HCT116 (cell line): ENCODE measurements around the gene LRRC4. TPM values are rescaled to one million over a fixed set of nuclear protein-coding genes. Genes with fewer than 3 reads are reported as not detected.

Experiments used
- ATAC-seq: fragments of 200-7000 bp; cut with Tn5 transposase; 2 replicates; pipeline ENCODE4 v1.9.1; 2020; ENCODE audit warnings: mild to moderate bottlenecking, moderate library complexity
- BruUV-seq: library from RNA; stranded (reverse); fragments of 400-500 nt; replicated peaks from 2 replicates; lab custom pipeline; 2021; lab: Mats Ljungman, UMichigan
- CTCF ChIA-PET: fragments of 300-600 bp; sonication (Branson Sonifier 250); formaldehyde crosslinking; loops from one replicate; lab custom pipeline; 2021; ENCODE audit warnings: antibody characterized with exemption; lab: Charles Lee
- POLR2A ChIA-PET: fragments of 300-600, 350-600 bp; sonication (Branson Sonifier 250); formaldehyde crosslinking; loops from one replicate; lab custom pipeline; 2021; ENCODE audit warnings: antibody characterized with exemption; lab: Charles Lee
- RAD21 ChIA-PET, 2 experiments: fragments of 300-600 bp; sonication (Branson Sonifier 250); formaldehyde crosslinking; loops; one replicate each; lab custom pipeline; 2023; ENCODE audit warnings: low total read pairs in 2 of 2; ENCODE audit not compliant: uncharacterized antibody in 2 of 2, unreplicated experiment in 2 of 2, low non-redundant PET in 1 of 2; lab: Charles Lee
- DNase-seq: peaks from one replicate; pipeline ENCODE4 v3.0.0-alpha.2; 2010; ENCODE audit warnings: low read depth, low spot score
- H2AFZ ChIP-seq: fragments of 200-600 bp; shearing (Covaris generic), sonication (generic); 2 replicates; pipeline ENCODE4 v1.6.1; 2017; ENCODE audit warnings: low read depth, mixed run types, mixed read lengths, antibody characterized with exemption, low read length; ENCODE audit not compliant: poor library complexity, severe bottlenecking
- H3K27ac ChIP-seq: 2 replicates; pipeline ENCODE4 v1.5.1; 2012; ENCODE audit warnings: low read depth, low read length
- H3K27me3 ChIP-seq: fragments of 200-600 bp; sonication (generic); 2 replicates; pipeline ENCODE4 v1.6.1; 2016; ENCODE audit warnings: mixed run types, low read length, mixed read lengths; ENCODE audit not compliant: insufficient read depth
- H3K36me3 ChIP-seq, 2 experiments: fragments of 200-500 bp in 1 of 2; fragments of 200-600 bp in 1 of 2; sonication (Bioruptor generic) in 1 of 2; sonication (generic) in 1 of 2; 2 replicates each; pipeline versions ENCODE4 v1.5.1 to v1.6.1; 2014 to 2016; ENCODE audit warnings: low read length in 2 of 2, inconsistent platforms in 1 of 2, mixed read lengths in 1 of 2, mixed run types in 1 of 2; ENCODE audit not compliant: insufficient read depth in 2 of 2, control insufficient read depth in 1 of 2
- H3K4me1 ChIP-seq, 2 experiments: fragments of 200-600 bp in 1 of 2; sonication (generic) in 1 of 2; 2 replicates each; pipeline versions ENCODE4 v1.5.1 to v1.6.1; 2012 to 2017; ENCODE audit warnings: low read length in 2 of 2, inconsistent platforms in 1 of 2, mild to moderate bottlenecking in 1 of 2, mixed read lengths in 1 of 2, mixed run types in 1 of 2, moderate library complexity in 1 of 2; ENCODE audit not compliant: insufficient read depth in 2 of 2, control insufficient read depth in 1 of 2
- H3K4me2 ChIP-seq: fragments of 200-600 bp; sonication (generic); 2 replicates; pipeline ENCODE4 v1.6.1; 2017; ENCODE audit warnings: mixed run types, low read length, mixed read lengths
- H3K4me3 ChIP-seq, 2 experiments: fragments of 200-600 bp in 1 of 2; sonication (generic) in 1 of 2; replicated peaks in 1 of 2; 2 replicates each; pipeline ENCODE4 v1.5.1; 2011 to 2016; ENCODE audit warnings: low read length in 2 of 2, control low read depth in 1 of 2, low read depth in 1 of 2, mild to moderate bottlenecking in 1 of 2, mixed read lengths in 1 of 2, mixed run types in 1 of 2
- H3K79me2 ChIP-seq: fragments of 200-600 bp; sonication (generic); 2 replicates; pipeline ENCODE4 v1.6.1; 2017; ENCODE audit warnings: mild to moderate bottlenecking, mixed run types, low read length, moderate library complexity, mixed read lengths; ENCODE audit not compliant: insufficient read depth
- H3K9ac ChIP-seq: fragments of 200-600 bp; sonication (generic); 2 replicates; pipeline ENCODE4 v1.6.1; 2016; ENCODE audit warnings: low read length, mixed read lengths
- H3K9me2 ChIP-seq: fragments of 200-600 bp; sonication (generic), shearing (Covaris generic); 2 replicates; pipeline ENCODE4 v1.6.1; 2017; ENCODE audit warnings: mixed run types, mild to moderate bottlenecking, moderate library complexity; ENCODE audit not compliant: insufficient read depth
- H3K9me3 ChIP-seq, 2 experiments: fragments of 200-500 bp in 1 of 2; fragments of 200-600 bp in 1 of 2; sonication (Bioruptor generic) in 1 of 2; sonication (generic) in 1 of 2; 2 replicates each; pipeline ENCODE4 v1.6.1; 2014 to 2017; ENCODE audit warnings: low read length in 2 of 2, mixed read lengths in 2 of 2, inconsistent platforms in 1 of 2, low read depth in 1 of 2, mild to moderate bottlenecking in 1 of 2, mixed run types in 1 of 2, moderate library complexity in 1 of 2; ENCODE audit not compliant: control insufficient read depth in 1 of 2, insufficient read depth in 1 of 2
- H4K20me1 ChIP-seq: fragments of 200-600 bp; sonication (generic), shearing (Covaris generic); 2 replicates; pipeline ENCODE4 v1.6.1; 2017; ENCODE audit warnings: mixed run types, mild to moderate bottlenecking, moderate library complexity; ENCODE audit not compliant: insufficient read depth
- CEBPB ChIP-seq: IDR thresholded peaks from 2 replicates; pipeline ENCODE4 v1.6.1; 2012; ENCODE audit warnings: low read depth
- EGR1 ChIP-seq: IDR thresholded peaks from 2 replicates; pipeline ENCODE4 v1.6.1; 2012; ENCODE audit warnings: low read depth
- ELF1 ChIP-seq: IDR thresholded peaks from 2 replicates; pipeline ENCODE4 v1.6.1; 2012; ENCODE audit warnings: low read depth, borderline replicate concordance
- EZH2phosphoT487 ChIP-seq: fragments of 200-600 bp; IDR thresholded peaks from 2 replicates; pipeline ENCODE4 v1.6.1; 2018; ENCODE audit warnings: antibody characterized with exemption, borderline replicate concordance
- REST ChIP-seq: IDR thresholded peaks from 2 replicates; pipeline ENCODE4 v1.6.1; 2012; ENCODE audit warnings: low read depth
- SP1 ChIP-seq: IDR thresholded peaks from 2 replicates; pipeline ENCODE4 v1.6.1; 2012; ENCODE audit warnings: low read depth
- TCF7L2 ChIP-seq: IDR thresholded peaks from 2 replicates; pipeline ENCODE4 v1.7.0; 2011; ENCODE audit warnings: borderline replicate concordance, inconsistent platforms; ENCODE audit not compliant: insufficient read depth, insufficient read length; ENCODE audit errors: extremely low read depth
- YY1 ChIP-seq: IDR thresholded peaks from 2 replicates; pipeline ENCODE4 v1.6.1; 2011; ENCODE audit warnings: low read length, low read depth, moderate library complexity, mild to moderate bottlenecking; ENCODE audit not compliant: insufficient replicate concordance; ENCODE audit errors: extremely low read depth
- intact Hi-C: fragments of 100-400 bp; cut with micrococcal nuclease; formaldehyde crosslinking; loops from 2 replicates; pipeline ENCODE4 v1.10.0; 2022
- total RNA-seq: library from RNA; stranded (reverse); gene quantifications from one replicate; pipeline ENCODE4 v1.2.1, GENCODE V29; 2021; ENCODE audit not compliant: unreplicated experiment

LRRC4 gene
- total RNA-seq, 1 experiment from 2014 or later = not detected

GRCh38 chr7:127996253-127997071 is 34.8 kb downstream of the LRRC4 start:
- Histone ChIP-seq H3K4me2 (no peak overlapping the region), H4K20me1 (no peaks in the 10 kb centered on the region), H3K4me1 (no peaks in the 10 kb centered on the region), H3K9me2 (no peaks in the 10 kb centered on the region), H3K9me3 (no peaks in the 10 kb centered on the region), H3K79me2 (no peaks in the 10 kb centered on the region), H3K36me3 (peaks cover 3 to 7% of the 10 kb centered on the region in 2 experiments; a peak in 2 of 4 replicates), H3K9ac (no peak overlapping the region), H3K27ac (no peak overlapping the region), H3K27me3 (no peaks in the 10 kb centered on the region), H2AFZ (no peak overlapping the region), H3K4me3 (no peak overlapping the region)
- TF ChIP-seq EZH2phosphoT487 (no peak), REST (no peak), YY1 (no peak), EGR1 (no peak), SP1 (no peak), TCF7L2 (no peak), ELF1 (no peak), CEBPB (no peak)
- ChIA-PET POLR2A (no interaction called here), RAD21 (no interaction called here), CTCF (no interaction called here)
- no TSS peak for BruUV-seq
- intact Hi-C loops = no loop called here
- ATAC-seq (no peak), DNase-seq (no peak)
